OCI-LY1 (cell line): ENCODE results near the gene PNPLA4.

Source experiments
- H2AFZ ChIP-seq: fragments of 200-600 bp; sonication (generic), shearing (Covaris generic); 2 replicates; pipeline ENCODE4 v1.6.0; 2014; ENCODE audit warnings: antibody characterized with exemption, mild to moderate bottlenecking, low read length
- H3F3A ChIP-seq: fragments of 200-600 bp; sonication (generic), shearing (Covaris generic); 2 replicates; pipeline ENCODE4 v1.6.0; 2014; ENCODE audit warnings: mild to moderate bottlenecking, antibody characterized with exemption, low read length, moderate library complexity; ENCODE audit not compliant: insufficient read depth
- H3K27ac ChIP-seq: fragments of 200-600 bp; sonication (generic); 2 replicates; pipeline ENCODE4 v1.5.1; 2014; ENCODE audit warnings: low read length, mixed run types, mild to moderate bottlenecking, low read depth; ENCODE audit not compliant: poor library complexity, severe bottlenecking
- H3K27me3 ChIP-seq: fragments of 200-600 bp; sonication (generic); 2 replicates; pipeline ENCODE4 v1.6.0; 2014; ENCODE audit warnings: antibody characterized with exemption, mild to moderate bottlenecking, low read length, moderate library complexity; ENCODE audit not compliant: insufficient read depth
- H3K36me3 ChIP-seq: fragments of 200-600 bp; sonication (generic); 2 replicates; pipeline ENCODE4 v1.6.1; 2014; ENCODE audit warnings: mild to moderate bottlenecking, antibody characterized with exemption, low read length, moderate library complexity, mixed read lengths; ENCODE audit not compliant: insufficient read depth
- H3K4me1 ChIP-seq: fragments of 200-600 bp; sonication (generic); 2 replicates; pipeline ENCODE4 v1.5.1; 2014; ENCODE audit warnings: mild to moderate bottlenecking, low read length, moderate library complexity; ENCODE audit not compliant: insufficient read depth, severe bottlenecking
- H3K4me2 ChIP-seq: fragments of 200-600 bp; sonication (generic), shearing (Covaris generic); 2 replicates; pipeline ENCODE4 v1.6.1; 2014; ENCODE audit warnings: low read length
- H3K4me3 ChIP-seq: fragments of 200-600 bp; sonication (generic); 2 replicates; pipeline ENCODE4 v1.5.1; 2014; ENCODE audit warnings: low read length, low read depth, mild to moderate bottlenecking, mixed read lengths; ENCODE audit not compliant: poor library complexity, severe bottlenecking
- H3K79me2 ChIP-seq: fragments of 200-600 bp; shearing (Covaris generic); 2 replicates; pipeline ENCODE4 v1.6.1; 2016; ENCODE audit warnings: mixed run types, low read length, mixed read lengths; ENCODE audit not compliant: insufficient read depth
- H3K9ac ChIP-seq: fragments of 200-600 bp; sonication (generic), shearing (Covaris generic); 2 replicates; pipeline ENCODE4 v1.6.1; 2014; ENCODE audit warnings: mild to moderate bottlenecking, low read length, mixed read lengths
- H3K9me2 ChIP-seq: fragments of 200-600 bp; sonication (generic), shearing (Covaris generic); 2 replicates; pipeline ENCODE4 v1.6.1; 2014; ENCODE audit warnings: low read depth, mild to moderate bottlenecking, low read length, mixed read lengths
- H3K9me3 ChIP-seq: fragments of 200-600 bp; shearing (Covaris generic); 2 replicates; pipeline ENCODE4 v1.6.1; 2014; ENCODE audit warnings: low read length, mixed read lengths
- H4K20me1 ChIP-seq: fragments of 200-600 bp; sonication (generic), shearing (Covaris generic); 2 replicates; pipeline ENCODE4 v1.6.0; 2016; ENCODE audit warnings: mild to moderate bottlenecking, low read length; ENCODE audit not compliant: insufficient read depth
- CTCF ChIP-seq: fragments of 200-600 bp; sonication (generic), shearing (Covaris generic); IDR thresholded peaks from 2 replicates; pipeline ENCODE4 v1.5.1; 2017; ENCODE audit warnings: mild to moderate bottlenecking, antibody characterized with exemption, low read length, moderate library complexity, mixed read lengths
- EZH2 ChIP-seq: fragments of 200-600 bp; sonication (generic), shearing (Covaris generic); IDR thresholded peaks from 2 replicates; pipeline ENCODE4 v1.8.0; 2017; ENCODE audit warnings: borderline replicate concordance, mixed run types, mild to moderate bottlenecking, antibody characterized with exemption, low read length, moderate library complexity, mixed read lengths

PNPLA4 gene

DNA sequence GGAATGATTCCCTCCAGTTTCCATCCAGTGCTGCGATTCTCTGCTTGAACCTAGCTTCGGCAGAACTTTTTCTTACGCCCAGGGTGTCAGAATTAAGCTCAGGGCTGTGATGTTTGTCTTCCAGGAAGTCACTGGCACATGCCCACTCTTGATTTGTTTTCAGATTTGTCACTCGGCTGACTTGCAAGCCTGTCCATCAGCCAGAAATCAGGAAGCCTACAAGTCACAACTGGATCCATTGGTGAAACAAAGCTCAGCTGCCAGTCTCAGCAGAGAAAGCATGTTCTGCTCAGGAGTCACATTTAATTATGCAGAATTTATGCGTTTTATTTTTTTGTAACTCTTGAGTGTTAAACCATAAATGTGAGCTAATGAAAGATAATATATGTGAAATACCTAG, 38.2 kb upstream of the PNPLA4 start:
- H3K27ac ChIP-seq, result no peak overlapping the region
- no peaks in the 10 kb centered on the region for H3K4me1 ChIP-seq
- H3K27me3 ChIP-seq, result no peaks in the 10 kb centered on the region
- no peak overlapping the region for H3K4me2 ChIP-seq
- H3F3A ChIP-seq, result no peaks in the 10 kb centered on the region
- no peaks in the 10 kb centered on the region for H3K9me3 ChIP-seq
- no peak for TF ChIP-seq EZH2
- no peak for TF ChIP-seq CTCF
- H2AFZ ChIP-seq, result no peak overlapping the region
- no peaks in the 10 kb centered on the region for H4K20me1 ChIP-seq
- H3K9me2 ChIP-seq, result no peaks in the 10 kb centered on the region
- H3K9ac ChIP-seq, result no peak overlapping the region
- H3K4me3 ChIP-seq, result no peak overlapping the region
- no peaks in the 10 kb centered on the region for H3K36me3 ChIP-seq
- no peaks in the 10 kb centered on the region for H3K79me2 ChIP-seq

GRCh38 chrX:7960246-7960645, 33.0 kb upstream of the PNPLA4 start:
- H3K9me2 ChIP-seq, result no peaks in the 10 kb centered on the region
- H3F3A ChIP-seq, result no peaks in the 10 kb centered on the region
- no peaks in the 10 kb centered on the region for H3K27me3 ChIP-seq
- H3K9ac ChIP-seq, result no peak overlapping the region
- H3K27ac ChIP-seq, result no peak overlapping the region
- no peaks in the 10 kb centered on the region for H3K79me2 ChIP-seq
- no peak overlapping the region for H2AFZ ChIP-seq
- H3K36me3 ChIP-seq, result no peaks in the 10 kb centered on the region
- no peak for TF ChIP-seq EZH2
- no peak for TF ChIP-seq CTCF
- H4K20me1 ChIP-seq, result no peaks in the 10 kb centered on the region
- H3K4me1 ChIP-seq, result no peaks in the 10 kb centered on the region
- no peak overlapping the region for H3K4me2 ChIP-seq
- no peak overlapping the region for H3K4me3 ChIP-seq
- H3K9me3 ChIP-seq, result no peaks in the 10 kb centered on the region

GRCh38 chrX:7953446-7953845, 26.2 kb upstream of the PNPLA4 start:
- no peak overlapping the region for H2AFZ ChIP-seq
- H3K36me3 ChIP-seq, result no peaks in the 10 kb centered on the region
- no peaks in the 10 kb centered on the region for H3K27me3 ChIP-seq
- H3K4me2 ChIP-seq, result no peak overlapping the region
- no peaks in the 10 kb centered on the region for H3K79me2 ChIP-seq
- H3K4me1 ChIP-seq, result no peaks in the 10 kb centered on the region
- no peak for TF ChIP-seq EZH2
- no peak for TF ChIP-seq CTCF
- H4K20me1 ChIP-seq, result no peaks in the 10 kb centered on the region
- H3K9ac ChIP-seq, result no peak overlapping the region
- H3K27ac ChIP-seq, result no peak overlapping the region
- H3F3A ChIP-seq, result no peaks in the 10 kb centered on the region
- H3K9me2 ChIP-seq, result no peaks in the 10 kb centered on the region
- no peaks in the 10 kb centered on the region for H3K9me3 ChIP-seq
- H3K4me3 ChIP-seq, result no peak overlapping the region
